Measurements from ENCODE around the gene PPCS. TPM values are rescaled to one million over a fixed set of nuclear protein-coding genes. Genes with fewer than 3 reads are reported as not detected.

Gene PPCS
- total and polyA plus RNA-seq, 2 of the 4 experiments (the other 2 are of a cell fraction) = 8.2 to 18.9 TPM

GRCh38 chr1:42418516-42418915 is 37.8 kb upstream of the PPCS start:
- CTCF ChIA-PET = no interaction called here
- POLR2A ChIA-PET (ENCODE audit: unreplicated experiment) = no interaction called here
- H3K23ac ChIP-seq (ENCODE audit: low read depth, low read length) = no peak overlapping the region
- WGBS, 2 experiments (ENCODE audit: extremely low coverage in 2 of 2, insufficient read length in 1 of 2) = no CpG with 5 or more reads among the region's 1 CpG
- H2AK9ac ChIP-seq (replicated peaks; ENCODE audit: low read depth, low read length, poor library complexity) = no peak overlapping the region
- no peaks in the 10 kb centered on the region for H3K36me3 ChIP-seq (ENCODE audit: control insufficient read depth, insufficient read depth, low read length)
- DNase-seq (no peak), ATAC-seq (ENCODE audit: low read depth) (no peak)
- peaks cover 37% of the 10 kb centered on the region for H3K27me3 ChIP-seq (ENCODE audit: control insufficient read depth, insufficient read depth, low read length)
- H3K4me2 ChIP-seq (ENCODE audit: low read depth, low read length) = no peak overlapping the region
- no peak overlapping the region for H2BK5ac ChIP-seq (ENCODE audit: low read depth, low read length, poor library complexity, severe bottlenecking)
- H2BK15ac ChIP-seq (ENCODE audit: low read depth, low read length) = no peak overlapping the region
- H3K4me1 ChIP-seq (ENCODE audit: control insufficient read depth, insufficient read depth, low read length) = peaks cover 3% of the 10 kb centered on the region; the same call in 1 of the 2 replicates
- intact Hi-C loops (cut with micrococcal nuclease) (no loop called here), in situ Hi-C loops (cut with MboI; ENCODE audit: low sequenced_read_pairs) (no loop called here), dilution Hi-C loops (cut with HindIII; ENCODE audit: low sequenced_read_pairs, unreplicated experiment) (no loop called here)
- H4K91ac ChIP-seq (ENCODE audit: insufficient read depth, low read depth, low read length) = no peak overlapping the region
- no peaks in the 10 kb centered on the region for H3K9me3 ChIP-seq (ENCODE audit: control insufficient read depth, insufficient read depth, low read length)
- no peak overlapping the region for H4K8ac ChIP-seq (ENCODE audit: low read depth in 2 of 2, low read length in 2 of 2)
- H4K20me1 ChIP-seq (ENCODE audit: insufficient read depth, low read length) = no peaks in the 10 kb centered on the region
- no peak overlapping the region for H3K4ac ChIP-seq (ENCODE audit: low read depth, low read length)
- H4K5ac ChIP-seq (ENCODE audit: low read depth, low read length) = no peak overlapping the region
- no peak overlapping the region for H2BK120ac ChIP-seq (ENCODE audit: low read depth, low read length)
- H3K79me1 ChIP-seq (ENCODE audit: low read depth in 1 of 2, low read length in 2 of 2) = no peaks in the 10 kb centered on the region
- BruUV-seq (replicated peaks) = no TSS peak
- H3K18ac ChIP-seq (ENCODE audit: low read depth, low read length) = no peak overlapping the region
- no peak overlapping the region for H3K14ac ChIP-seq (replicated peaks; ENCODE audit: low read depth, low read length)
- TF ChIP-seq FOS (IDR thresholded peaks at IDR 0.05; ENCODE audit: low read depth, low read length) (no peak), SMC3 (IDR thresholded peaks at IDR 0.05; ENCODE audit: low read depth, low read length) (no peak), POLR2A (IDR thresholded peaks at IDR 0.05; ENCODE audit: low read depth, low read length) (no peak), MAZ (IDR thresholded peaks at IDR 0.05; ENCODE audit: borderline replicate concordance, low read depth, low read length) (no peak), BHLHE40 (IDR thresholded peaks at IDR 0.05; ENCODE audit: low read depth, low read length) (no peak), CHD1 (IDR thresholded peaks at IDR 0.05; ENCODE audit: low read depth, low read length) (no peak)
- H3K56ac ChIP-seq (ENCODE audit: extremely low read depth, insufficient read depth, low read length) = no peak overlapping the region
- no peaks in the 10 kb centered on the region for H3K9me1 ChIP-seq (ENCODE audit: insufficient read depth, low read length)
- no peak overlapping the region for H2AK5ac ChIP-seq (ENCODE audit: low read depth, low read length)
- H2BK20ac ChIP-seq (ENCODE audit: low read depth, low read length) = no peak overlapping the region
- no peak overlapping the region for H3K27ac ChIP-seq (ENCODE audit: insufficient read depth, low read length)
- no peak overlapping the region for H3K4me3 ChIP-seq (ENCODE audit: insufficient read depth, low read depth, low read length)
- H3K9ac ChIP-seq (ENCODE audit: low read depth, low read length) = no peak overlapping the region
- H2AFZ ChIP-seq (replicated peaks; ENCODE audit: low read length, poor library complexity) = no peak overlapping the region

Data from IMR-90 (cell line).